ENCODE measurements around the gene LRP5.
"Not testable (repeated sequence)": the region's sequence is repeated elsewhere in the genome, so short reads cannot be mapped to it uniquely, and the experiment has no call there.

LRP5 gene

DNA sequence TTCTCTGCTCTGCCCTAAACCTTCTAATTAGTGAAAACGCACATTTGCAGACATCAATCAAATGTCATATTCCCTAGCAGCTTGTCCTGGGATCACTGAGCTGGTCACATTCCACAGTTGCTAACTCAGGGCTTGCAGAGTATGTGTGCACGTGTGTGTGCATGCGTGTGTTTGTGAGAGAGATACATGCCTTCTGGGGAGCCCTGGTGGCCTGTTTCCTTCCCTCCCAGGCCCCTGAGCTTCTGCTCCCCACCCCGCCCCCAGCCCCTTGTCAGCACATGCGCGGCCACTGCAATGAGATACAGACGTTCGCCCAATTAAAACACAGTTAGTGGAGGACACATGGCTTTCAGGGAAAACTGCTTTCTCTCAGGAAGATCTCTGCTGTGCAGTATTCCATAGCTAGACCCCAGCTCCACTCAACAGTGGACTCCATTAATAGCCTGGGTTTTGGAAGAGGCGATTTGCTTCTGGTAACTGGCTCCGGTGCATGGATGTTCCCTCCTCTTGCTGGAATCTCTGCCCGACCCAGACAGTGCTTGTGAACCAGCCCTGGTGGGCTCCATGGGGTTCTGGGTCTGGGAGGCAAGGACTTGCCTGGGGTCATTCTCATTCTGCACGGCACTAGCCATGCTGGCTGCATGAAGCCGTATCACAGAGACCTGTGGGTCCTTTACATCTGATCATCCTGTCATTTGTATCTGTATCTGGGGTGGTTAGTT, 17.7 kb downstream of the LRP5 start:
- no peak for DNase-seq

DNA sequence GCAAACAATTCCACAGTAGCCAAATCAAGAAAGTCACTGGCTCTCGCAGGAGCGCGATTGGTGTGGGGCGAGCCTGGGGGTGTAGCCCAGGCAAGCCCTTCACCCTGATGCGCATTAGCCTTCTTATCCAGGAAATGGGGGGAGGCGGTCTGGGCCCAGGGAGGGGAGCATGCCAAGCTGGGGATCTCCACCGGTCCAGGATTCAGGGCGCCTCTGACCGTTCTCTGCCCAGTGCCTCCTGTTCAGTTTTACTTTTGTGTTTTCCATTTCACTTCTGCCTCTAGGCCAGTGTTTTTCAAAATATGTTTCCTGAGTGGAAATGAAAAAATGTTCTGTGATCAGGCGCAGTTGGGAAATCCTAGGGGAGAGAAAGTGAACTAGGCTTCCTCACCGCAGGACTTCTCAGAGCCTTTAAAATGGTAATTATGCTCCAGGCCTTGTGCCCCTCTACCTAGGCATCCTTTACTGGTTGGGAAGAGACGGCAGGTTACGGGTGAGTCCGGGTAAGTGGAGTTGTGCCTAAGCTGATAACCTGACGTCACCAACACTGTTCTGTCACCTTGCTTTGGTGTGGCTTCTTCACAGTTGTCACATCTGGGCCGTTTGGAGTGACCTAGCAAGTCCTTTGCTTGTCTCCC, 18.4 kb downstream of the LRP5 start:
- no peak for DNase-seq

DNA sequence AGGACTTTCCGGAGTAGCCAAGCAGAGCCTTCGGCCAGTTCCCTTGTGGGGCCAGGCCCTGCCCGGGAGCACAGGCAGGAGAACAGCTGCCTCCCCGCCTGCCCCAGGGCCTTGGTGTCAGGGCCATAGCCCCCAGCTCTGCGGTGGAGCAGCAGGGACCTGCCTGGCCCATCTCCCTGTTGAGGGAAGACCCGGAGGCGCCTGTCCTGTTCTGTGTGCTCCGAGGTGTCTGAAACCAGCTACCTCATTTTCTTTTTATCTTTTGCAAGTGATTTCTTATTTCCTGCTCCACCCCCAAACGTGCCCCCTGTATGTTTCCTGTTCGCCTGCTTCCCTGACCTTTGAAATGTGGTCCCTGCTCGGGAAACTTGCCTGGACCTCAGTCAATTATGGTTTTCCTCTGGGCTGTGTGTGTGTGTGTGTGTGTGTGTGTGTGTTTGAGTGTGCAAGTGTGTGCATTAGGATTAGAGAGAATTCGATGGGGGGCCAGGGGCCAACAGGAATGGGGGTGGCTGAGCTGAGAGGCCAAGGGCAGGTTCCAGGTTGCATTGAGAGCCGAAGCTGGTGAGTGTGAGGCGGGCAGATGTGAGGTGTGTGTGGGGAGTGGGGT, 19.1 kb downstream of the LRP5 start:
- peak; percentile 36 to 55 for DNase-seq

DNA sequence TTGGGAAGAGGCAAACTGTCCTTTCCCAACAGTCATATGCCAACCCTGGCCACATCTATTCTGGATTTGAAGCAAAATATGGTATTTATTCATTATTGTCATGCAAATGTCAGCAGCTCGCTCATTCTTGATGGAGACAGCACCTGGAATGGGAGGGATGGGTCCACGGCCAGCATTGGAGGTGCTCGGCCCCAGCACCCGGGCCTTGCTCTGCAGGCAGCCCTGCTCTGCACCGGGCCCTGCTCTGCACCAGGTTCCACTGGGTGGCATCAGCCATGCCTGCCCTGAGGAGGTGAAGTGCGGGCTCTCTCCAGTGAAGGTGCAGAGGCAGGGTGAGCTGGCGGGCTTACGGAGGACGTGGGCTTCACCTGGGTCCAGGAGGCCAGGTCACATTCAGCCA, 19.8 kb downstream of the LRP5 start:
- DNase-seq = no peak

DNA sequence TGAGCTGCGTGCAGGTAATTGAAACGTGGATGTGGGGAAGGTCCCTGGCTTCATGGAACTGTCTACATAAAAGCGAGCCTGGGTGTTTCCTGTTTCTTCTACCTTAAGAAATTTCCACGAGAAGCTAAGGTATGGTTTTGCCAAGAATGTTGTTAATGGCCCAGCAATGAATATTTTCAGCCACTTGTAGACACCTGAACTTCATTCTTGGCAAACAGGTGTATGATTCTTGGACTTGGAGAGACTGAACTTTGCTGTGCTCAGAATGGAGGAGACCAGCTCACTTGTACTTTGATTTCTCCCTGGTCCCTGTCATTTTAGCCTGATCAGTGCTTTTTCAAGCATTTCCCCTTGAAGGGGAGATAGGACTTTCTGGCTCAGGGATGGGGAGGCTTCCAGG, 20.8 kb downstream of the LRP5 start:
- DNase-seq = no peak

DNA sequence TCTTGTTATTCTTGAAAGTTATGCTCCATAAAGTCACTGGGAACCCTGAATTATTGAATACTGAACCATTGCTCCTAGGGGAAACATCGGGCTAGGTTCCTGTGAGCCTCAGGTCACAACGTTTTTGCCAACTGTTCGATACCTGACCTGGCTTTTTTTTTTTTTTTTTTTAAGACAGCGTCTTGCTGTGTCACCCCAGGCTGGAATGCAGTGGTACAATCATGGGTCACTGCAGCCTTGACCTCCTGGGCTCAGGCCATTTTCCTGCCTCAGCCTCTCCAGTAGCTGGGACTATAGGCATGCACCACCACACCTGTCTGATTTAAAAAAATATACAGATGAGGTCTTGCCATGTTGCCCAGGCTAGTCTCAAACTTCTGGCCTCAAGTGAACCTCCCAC, 22.5 kb downstream of the LRP5 start:
- no peak for DNase-seq

DNA sequence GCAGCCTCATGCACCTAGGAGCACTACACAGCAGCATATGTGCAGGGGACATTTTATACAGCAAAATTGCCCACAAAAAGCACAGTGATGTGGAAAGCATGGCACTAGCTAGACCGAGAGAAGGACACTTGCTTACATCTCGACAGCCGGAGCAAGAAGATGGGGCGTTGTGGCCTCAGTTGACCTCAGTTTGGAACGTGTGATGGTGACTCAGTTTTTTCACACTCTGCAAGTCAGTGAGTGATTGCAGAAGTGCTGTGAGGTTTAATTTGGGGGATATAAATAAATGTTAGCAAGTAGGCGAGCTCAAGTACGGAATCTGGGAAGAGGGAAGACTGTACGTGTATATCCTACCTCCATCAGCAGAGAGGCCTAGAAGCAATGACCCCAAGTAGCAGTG, 23.3 kb downstream of the LRP5 start:
- DNase-seq = no peak

DNA sequence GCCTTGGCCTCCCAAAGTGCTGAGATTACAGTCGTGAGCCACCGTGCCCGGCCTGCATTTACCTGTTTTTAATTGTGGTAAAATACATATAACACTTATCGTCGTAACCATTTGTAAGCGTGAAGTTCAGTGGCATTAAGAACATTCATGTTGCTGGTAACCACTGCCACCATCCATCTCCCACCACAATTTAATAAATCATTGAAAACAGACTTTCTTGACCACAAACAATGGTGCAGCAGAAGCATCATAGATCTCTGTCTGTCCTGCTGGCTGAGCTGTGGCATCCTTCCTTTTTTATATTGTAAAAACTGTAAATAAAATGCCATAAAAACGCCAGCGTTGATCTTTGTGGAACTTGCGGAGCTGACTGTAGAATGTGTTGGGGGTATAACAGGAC, 24.3 kb downstream of the LRP5 start:
- DNase-seq = no peak

DNA sequence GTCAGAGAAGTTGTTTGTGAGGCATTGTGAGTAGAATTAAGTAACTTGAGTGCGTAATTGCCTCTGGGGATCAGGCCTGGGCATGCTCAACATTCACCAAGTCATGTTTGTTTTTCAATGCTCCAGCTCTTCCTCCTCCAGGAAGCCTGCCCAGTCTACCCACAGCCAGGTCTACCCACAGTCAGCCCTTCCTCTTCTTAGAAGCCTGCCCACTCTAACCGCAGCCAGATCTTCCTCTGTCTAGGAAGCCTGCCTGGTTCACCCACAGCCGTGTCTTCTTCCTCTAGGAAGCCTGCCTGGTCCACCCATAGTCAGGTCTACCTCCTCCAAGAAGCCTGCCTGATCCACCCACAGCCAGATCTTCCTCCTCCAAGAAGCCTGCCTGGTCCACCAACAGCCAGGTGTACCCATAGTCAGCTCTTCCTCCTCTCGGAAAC, 25.0 kb downstream of the LRP5 start:
- peak in 1 of 2 experiments; percentile 7 for DNase-seq

DNA sequence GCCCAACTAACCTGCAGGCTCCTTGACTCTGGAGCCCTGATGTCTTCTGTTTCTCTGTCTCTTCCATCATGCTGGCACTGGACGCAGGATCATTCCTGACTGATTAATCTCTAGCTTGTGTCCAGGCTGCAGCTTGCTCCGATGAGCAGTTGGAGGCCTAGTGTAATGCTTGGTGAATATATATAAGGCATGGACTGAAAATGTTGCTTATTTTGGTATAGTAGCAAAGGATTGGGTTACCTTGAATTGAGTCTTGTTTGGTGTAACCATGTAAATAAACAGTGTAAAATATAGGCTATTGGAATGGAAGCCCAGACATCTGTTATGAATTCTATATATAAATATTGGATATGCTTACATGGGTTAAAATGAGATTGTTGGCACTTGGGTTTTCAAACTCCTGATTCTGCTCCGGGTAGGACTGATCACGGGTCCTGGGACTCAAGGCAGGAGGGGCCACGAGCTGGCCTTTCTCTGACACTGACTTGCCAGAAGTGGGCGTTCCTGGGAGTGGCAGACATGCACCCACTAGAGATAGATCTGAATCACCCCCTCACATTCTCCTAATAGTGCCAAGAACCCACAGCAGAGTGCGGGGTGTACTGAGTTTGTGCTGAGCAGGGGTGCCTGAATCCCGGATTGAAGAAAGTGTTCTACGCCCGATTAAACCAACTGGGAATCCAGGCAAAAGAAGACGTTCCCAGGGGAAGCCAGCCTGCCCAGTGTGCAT, 25.8 kb downstream of the LRP5 start:
- no peak for DNase-seq

DNA sequence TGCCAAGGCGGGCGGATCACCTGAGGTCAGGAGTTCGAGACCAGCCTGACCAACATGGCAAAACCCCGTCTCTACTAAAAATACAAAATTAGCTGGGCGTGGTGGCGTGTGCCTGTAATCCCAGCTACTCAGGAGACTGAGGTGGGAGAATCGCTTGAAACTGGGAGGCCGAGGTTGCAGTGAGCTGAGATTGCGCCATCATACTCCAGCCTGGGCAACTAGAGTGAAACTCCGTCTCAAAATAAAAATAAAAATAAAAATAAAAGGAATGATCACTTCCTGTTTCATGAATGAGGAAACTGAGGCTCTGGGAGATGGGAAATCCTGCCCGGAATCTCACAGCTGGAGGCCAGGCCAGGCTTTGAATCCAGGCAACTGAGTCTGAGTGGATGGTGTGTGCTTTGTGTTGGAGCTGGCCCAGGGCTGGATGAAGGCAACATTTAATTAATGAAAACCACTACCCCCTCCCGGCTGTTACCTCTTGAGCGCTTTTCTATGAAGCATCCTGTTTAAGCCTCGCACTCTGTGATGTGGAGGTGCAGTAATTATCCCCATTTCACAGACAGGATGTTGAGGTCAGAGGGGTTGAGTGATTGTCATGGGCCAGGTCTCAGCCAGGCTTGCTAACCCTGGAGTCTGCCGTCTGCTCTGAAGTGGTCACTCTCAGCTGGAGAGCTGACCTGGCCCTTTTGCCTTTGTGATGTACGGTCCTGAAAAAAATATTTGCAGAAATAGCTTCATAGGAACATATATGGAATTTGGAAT, 27.8 kb downstream of the LRP5 start:
- no peak for DNase-seq

DNA sequence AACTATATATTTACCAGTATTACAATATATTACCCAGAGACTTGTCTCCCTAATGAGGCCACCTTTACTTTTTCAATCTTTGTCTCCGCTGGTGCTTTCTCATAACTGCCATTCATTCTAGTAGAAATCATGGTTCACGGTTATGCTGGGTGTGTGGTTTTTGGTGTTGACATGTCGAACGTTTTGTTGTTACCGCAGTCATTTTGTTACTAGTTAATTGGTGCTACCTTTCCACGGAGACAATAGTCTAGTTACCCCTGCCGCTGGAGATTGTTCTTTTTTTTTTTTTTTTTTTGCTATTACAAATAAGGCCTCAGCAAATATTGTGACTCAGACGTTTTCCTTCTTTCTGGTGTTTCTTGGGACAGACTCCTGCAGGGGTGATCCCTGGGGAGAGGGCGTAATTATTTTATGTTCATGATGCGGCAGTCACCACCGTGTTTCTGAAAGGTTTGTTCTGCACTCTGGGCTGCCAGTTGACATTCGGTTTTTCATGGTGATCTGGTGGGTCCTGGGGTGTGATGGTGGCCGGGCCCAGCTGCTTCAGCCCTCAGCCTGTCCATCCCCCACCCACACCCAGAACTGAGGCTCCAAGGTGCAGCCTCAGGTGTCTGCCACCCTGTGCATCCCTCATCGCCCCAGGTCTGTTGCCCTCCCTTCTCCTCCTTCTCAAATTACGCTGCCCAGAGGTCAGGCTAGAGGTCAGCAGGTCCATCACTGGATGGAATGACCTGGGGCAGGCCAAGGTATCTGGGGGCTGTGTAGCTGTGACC, 28.6 kb downstream of the LRP5 start:
- DNase-seq = no peak

DNA sequence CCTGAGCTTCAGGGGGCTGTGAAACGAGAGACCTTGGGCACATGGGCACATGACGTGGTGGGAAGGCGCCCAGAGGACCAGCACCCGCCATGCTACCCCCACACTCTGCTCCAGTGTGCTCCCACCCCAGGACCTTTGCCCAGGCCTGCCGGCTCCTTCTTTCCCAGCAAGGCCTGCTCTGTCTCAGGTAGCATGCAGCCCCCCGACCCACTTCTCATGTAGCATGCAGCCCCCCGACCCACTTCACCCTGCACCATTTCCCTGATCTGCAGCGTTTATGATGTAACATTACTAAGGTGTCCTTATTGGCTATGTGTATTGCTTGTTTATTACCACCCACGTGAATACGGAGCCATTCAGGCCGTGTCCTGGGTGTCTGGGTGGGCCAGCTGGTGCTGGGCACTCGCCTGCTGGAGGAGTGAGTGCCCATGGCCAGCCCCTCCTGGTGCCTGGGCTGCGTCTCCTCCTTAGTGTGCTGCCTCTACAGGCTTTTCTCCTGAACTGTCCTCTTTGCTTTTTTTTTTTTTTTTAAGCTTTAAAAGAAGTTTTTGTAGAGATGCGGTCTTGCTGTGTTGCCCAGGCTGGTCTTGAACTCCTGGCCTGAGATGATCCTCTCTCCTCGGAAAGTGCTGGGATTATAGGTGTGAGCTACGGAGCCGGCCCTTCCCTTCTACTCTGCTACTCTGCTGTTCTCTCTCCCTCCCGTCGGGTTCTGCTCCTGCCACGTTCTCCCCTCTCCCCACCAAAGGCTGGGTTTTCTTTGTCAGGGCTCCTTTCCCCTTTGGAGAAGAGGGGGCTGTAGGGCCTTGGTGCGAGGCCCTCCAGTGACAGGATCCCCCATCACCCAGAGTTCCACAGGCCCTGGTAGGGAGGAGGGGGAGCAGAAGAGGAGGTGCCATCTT, 29.4 kb downstream of the LRP5 start:
- DNase-seq = no peak

DNA sequence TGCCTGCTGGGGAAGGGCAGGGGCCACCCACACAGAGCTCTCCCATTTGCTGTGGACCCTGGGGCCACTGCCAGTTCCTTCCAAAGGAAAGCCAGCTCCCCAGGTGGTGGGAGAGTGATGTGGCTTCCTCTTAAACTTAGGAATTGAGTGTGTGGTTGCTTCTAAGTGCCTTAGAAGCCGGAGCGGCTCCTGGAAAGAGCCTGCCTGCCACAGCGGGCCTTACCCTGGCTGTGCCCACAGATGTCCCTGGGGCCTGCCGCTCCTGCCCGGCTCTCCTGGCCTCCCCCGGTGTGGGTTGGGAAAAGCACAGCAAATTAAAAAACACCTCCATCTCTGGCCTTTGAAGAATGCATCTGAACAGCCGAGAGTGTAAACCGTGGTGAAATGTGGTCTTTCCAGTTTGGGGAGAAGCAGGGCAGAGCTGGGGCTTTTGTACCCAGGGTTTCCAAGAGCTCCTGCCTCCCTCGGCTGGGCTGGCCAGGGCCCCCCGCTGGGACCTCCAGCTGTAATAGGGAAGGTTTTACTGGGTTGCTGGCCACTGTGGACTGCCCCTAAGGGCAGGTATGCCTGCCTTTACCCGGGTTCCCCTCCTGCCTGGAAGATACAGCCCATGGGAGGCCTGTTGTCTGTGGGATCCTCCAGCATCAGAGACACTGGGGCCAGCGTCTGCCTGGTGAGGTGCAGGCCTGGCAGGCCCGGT, 30.2 kb downstream of the LRP5 start:
- DNase-seq = no peak

DNA sequence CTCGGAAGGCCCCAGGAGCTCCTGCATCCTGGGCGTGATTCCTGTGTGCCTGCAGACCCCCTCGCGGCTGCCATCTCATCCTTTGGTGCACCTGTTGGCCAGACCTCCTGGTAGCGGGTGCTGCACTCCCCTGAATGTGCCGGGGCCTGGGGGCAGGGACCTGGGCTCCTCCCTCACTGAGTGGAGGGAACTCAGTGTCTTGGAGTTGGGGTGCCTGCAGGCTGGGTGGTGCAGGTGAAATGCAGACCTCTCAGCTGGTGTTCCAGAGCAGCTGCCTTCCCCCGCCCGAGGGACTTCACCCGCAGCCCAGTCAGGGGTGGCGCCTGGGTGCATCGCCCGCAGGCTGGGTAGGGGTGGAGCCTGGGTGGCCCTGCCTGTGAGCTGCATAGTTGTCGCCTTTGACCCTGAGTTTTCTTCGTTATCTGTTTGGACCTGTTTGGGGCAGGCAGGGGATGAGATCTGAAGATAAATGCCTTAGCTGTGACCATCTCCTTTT, 31.4 kb downstream of the LRP5 start:
- no peak for DNase-seq

DNA sequence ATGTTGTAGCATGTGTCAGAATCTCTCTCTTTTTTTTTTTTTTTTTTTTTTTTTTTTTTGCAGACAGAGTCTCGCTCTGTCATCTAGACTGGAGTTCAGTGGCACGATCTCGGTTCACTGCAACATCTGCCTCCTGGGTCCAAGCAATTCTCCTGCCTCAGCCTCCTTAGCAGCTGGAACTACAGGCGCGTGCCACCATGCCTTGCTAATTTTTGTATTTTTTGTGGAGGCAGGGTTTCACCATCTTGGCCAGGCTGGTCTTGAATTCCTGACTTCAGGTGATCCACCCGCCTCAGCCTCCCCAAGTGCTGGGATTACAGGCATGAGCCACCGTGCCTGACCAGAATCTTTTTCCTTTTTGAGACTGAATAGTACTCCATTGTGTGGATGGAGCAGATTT, 32.4 kb downstream of the LRP5 start:
- not testable (repeated sequence) for DNase-seq

DNA sequence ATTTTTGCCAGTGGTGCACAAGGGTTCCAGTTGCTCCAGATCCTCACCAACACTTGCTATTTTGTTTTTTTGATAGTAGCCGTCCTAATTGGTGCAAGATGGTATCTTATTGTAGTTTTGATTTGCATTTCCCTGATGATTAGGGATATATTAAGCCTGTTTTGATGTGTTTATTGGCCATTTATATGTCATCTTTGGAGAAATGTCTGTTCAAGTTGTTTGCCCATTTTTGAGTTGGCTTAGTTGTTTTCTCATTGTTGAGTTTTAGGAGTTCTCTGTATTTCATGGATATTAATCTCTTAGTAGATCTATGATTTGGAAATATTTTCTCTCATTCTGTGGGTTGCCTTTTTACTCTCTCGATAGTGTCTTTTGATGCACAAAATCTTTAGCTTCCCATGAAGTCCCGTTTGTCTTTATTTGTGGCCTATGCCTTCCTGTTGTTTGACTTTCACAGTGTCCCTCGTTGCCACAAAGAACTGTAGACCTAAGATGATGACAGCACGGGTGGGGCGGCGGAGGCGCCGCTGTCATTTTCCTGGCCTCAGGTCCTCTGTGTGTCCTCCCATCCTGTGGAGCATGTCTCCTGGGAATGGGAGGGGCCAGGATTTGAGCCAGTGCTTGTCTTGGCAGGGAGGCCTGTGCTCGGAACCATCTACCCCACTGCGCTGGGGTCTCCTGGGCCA, 33.5 kb downstream of the LRP5 start:
- no peak for DNase-seq

DNA sequence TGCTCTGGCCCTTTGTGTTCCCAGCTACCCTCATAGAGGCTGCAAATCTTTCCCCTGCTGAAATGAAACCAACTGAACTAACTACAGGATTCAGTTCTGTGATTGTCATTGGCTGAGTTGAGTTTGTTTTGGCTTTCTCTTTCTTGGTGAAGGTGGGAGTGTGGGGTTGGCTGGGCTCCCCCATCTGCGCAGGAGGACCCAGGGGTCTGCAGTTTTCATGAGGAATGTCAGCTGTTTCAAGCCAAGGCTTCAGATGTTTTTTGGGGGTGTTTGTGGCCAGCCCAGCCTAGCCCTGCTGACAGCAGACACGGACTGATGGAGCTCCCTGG, 34.0 kb downstream of the LRP5 start:
- no peak for DNase-seq

DNA sequence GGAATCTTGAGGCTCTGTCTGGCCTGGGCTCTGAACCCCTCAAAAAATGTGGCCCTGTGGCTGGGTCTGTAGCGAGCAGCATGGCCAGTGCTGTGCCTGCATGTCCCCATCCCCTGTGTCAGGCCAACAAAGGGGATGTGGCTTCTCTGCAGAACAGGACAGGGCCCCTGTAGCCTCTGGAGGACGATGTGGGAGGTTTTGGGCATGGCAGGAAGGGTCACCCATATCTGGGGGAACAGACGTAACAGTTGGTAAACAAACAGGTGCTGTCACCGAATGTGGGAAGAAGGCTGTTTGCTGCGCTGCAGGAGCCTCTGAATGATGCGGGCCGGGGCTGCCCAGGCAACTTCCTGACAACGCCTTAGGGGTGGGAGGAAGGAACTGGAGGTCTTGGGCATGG, 35.0 kb downstream of the LRP5 start:
- no peak for DNase-seq

DNA sequence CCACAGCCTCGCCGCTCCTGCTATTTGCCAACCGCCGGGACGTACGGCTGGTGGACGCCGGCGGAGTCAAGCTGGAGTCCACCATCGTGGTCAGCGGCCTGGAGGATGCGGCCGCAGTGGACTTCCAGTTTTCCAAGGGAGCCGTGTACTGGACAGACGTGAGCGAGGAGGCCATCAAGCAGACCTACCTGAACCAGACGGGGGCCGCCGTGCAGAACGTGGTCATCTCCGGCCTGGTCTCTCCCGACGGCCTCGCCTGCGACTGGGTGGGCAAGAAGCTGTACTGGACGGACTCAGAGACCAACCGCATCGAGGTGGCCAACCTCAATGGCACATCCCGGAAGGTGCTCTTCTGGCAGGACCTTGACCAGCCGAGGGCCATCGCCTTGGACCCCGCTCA, 35.5 kb downstream of the LRP5 start:
- DNase-seq = no peak

Measured in Kasumi-1 (cell line).